Activated CD4-positive, alpha-beta T cell treated with anti-CD3 and anti-CD28 coated beads, Interleukin-2, Interleukin-4, amounts not matched to agents 100 ng/mL and 50 ng/mL, durations not matched to agents 16 hours and 8 hours (primary cell): ENCODE data around the gene PAXIP1.

Experiments used
- DNase-seq: peaks from one replicate; pipeline ENCODE4 v3.0.0-alpha.2; 2020; ENCODE audit warnings: low spot score

PAXIP1 gene

DNA sequence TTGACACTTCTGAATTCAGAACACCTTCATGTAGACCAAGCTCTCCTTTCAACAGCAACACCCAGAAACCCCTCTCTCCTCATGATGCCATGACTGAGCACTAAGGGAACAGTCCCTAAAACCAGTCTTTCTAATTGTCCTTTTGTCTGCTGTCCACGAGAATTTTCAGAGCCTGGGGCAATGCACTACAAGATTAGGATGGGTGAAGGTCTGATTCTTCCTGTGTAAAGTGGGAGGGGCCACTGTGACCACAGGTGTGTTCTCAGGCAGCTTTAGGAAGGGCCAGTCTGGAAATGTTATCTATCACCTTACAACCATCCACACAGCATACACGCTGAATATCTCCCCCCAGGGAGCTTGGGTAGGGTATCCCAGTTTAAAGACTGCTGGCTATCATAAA is 7.9 kb downstream of the PAXIP1 start:
- no peak for DNase-seq

DNA sequence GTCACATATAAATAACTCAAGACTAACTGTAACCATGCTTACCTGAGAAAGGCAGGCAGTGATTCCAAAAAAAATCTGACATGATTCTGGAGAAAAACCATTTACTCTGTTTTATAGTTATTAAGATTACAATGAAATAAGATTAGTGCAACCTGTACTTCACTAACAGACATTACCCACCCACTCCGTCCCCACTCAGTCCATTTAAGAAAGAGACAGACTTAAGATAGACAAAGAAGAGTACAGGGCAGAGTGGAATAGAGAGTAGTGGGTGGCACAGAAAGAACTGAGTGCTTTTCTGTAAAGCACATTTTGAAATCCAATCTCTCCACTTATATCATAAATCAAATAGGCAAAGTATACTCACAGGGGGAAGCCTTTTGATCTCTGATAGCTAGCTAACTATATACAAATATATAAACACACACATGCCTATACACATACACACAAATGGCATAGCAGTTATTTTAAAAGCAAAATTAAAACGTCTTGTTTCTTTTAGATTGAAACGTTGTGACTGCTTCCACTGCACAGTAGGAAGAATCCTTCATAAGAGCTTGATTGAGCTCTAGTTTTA is 11.9 kb downstream of the PAXIP1 start:
- DNase-seq: no peak

DNA sequence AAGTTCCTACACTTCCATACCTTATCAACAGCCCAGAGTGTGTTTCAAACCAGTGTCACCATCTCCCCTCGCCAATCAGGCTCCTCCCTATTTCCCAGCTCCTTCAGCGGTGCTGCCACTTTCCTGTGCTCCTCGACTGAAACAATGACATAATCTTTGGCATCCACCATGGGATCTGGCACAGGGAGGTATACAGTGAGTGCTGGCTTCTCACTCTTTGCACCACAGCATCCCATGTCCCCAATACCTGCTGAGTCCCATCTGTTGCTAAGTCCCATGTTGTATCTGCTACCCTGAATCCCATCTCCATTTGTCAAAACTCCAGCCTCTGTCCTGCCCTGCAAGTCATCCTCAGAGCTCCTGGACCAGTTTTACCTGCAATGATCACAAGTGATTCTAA is 15.4 kb downstream of the PAXIP1 start:
- no peak for DNase-seq

DNA sequence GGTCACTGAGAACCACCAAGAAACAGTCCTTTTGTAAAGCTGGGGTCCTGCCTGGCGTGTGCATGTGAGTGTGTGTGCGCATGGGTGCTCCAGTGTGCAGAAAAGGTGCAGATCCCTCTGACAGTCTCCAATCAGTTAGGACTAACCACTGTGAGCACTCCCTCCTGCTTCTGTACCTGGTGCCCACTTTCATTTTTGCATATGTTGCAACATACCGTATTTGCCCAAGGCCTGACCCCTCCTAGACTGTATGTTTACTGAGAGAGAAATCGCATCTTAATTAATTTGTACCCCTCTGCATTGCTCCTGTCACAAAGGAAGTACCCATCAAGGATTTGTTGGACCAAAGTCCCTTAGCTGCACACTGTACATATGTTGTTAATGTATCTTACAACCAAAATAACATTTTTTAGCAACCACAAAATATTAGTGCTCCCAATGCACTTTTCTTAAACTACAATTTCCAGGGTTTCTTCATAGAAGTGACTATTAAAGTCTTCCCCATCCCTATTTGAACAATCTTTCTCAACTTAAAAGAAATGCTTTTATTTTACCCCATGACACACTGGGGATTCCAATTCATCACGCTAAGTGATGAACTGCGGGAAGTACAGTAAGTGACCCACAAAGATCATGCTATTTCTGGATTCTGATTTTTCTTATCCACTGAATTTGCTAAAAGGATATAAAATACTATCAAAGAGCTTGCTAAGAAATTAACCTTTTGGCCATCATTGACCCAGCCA is 16.6 kb downstream of the PAXIP1 start:
- DNase-seq: no peak

DNA sequence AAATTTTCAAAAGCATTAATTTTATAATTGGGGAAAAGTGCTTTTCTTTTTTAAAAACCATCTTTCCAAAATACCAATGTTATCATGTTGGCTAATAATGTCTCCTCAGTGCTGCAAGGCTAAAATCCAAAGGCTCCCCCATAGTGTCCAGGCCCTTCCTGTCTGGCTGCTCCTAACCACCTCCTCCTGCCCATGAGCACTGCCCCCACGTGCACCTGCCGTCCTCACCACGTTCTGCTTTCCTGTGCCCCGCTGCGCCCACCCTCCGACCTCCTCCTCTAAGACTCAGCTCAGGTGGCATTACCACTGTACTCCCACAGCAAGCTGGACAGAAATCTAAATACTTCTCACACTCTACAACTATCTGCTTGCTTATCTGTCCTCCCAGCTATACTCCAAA is 17.7 kb downstream of the PAXIP1 start:
- no peak for DNase-seq

DNA sequence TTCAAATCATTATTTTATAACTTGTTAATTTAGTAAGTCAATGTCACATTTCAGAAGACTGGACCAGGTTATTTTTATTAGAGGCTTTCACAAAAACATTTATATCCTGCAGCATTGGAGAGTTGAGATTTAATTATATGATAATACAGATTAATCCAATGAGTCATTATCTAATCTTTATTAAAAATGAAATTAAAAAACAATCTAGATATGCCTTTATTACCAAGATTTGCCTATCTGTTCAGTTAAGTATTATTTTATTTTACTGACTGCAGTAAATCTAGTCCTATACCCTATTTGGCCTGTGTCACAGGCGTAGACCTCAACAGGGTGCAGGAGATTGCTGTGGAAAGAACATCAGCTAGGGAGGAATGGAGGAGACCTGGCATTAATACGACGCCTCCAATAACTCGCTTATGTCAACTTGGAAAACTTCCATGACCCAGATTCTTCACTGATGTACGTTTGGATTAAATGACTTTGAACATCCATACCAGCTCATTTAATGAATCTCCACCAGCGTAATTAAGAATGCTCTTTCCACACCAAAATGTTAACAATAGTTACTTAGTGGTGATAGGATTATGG is 18.2 kb downstream of the PAXIP1 start:
- DNase-seq: no peak

DNA sequence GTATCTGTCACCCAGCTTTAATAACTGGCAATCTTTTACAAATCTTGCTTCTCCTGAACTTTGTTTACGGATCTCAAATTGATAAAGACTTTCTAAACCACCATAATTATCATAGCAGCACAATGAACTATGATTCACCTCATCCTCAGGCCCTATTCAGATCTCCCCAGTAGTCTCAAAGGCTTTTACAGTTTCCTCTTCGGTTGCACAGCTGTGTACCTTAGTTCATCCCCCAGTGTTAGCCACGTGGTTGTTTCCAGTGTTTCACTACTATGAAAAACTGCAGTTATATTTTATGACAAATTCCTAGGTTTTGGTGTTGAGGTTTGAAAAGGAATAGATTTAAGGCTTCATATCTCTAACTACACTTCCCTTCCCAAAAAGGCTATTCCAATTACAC is 24.9 kb downstream of the PAXIP1 start:
- no peak for DNase-seq

DNA sequence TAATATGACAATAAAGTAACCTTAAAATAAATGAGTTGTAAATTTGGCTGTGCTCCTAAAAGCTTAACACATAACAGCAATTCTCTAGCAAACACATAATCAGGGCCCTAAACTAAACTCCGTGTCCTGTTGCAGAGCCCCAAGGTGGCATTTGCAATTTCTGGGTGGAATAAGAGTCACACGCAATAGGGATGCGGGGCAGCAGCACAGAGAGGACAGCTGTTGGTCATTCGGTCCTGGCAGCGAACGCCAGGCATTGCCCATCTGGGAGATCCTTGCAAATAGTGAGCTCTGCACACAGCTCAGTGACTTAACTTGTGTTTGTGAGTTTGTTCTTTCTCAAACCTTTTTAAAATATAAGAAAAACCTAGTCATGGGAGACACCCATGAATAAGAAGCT is 25.7 kb downstream of the PAXIP1 start:
- DNase-seq: no peak

DNA sequence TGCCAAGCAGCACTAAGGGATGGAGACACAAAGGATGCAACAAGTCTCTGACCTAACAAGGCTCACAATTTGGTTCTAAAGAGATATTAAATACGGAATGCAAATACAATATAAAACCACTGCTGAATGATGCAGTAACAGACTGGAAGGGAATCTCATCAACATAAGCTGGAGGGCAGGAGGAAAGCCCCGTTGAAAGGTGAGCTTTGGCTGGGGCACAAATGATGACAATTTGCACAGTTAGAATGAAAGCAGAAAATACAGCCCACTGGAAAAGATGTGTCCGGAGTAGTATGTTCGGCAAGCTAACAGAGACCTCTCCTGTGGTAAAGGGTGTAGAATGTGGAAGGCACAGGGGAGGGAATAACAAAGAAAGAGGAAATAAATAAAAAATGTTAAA is 26.1 kb downstream of the PAXIP1 start:
- no peak for DNase-seq

DNA sequence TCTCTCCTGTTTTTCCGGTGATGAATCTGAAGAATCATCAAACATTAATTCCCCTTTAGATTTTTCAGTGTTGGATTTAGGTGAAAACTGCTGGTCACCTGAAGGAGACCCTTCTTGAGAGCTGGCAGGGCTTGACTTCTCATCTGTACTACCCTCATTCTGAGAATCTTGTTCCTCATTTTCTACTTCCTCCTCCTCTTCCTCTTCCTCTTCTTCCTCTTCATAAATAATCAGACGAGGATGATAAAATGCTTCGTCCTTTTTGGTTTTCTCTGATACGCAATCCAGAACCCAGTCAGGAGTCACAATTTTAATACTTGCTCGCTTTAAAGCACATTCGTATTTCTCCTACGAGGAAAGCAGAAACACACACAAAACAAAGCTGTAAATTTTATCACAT is 26.9 kb downstream of the PAXIP1 start:
- no peak for DNase-seq

DNA sequence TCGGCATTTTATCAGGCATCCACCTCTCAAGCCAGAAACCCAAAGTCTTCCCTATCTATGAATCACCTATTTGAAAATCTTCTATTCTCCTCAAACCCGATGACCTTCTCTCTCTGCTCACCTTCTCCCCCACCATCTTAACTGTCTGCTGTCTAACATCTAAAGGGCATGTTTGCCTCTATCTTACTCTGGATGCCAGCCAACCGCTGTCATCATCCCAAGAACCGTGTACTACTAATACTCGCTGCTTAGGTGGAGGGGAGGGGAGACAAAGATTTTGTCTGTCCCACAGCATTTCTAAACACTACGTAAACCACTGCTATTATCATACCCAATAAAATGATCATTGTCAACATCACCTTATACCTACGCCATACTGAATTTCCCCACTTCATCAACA is 29.5 kb downstream of the PAXIP1 start:
- no peak for DNase-seq

DNA sequence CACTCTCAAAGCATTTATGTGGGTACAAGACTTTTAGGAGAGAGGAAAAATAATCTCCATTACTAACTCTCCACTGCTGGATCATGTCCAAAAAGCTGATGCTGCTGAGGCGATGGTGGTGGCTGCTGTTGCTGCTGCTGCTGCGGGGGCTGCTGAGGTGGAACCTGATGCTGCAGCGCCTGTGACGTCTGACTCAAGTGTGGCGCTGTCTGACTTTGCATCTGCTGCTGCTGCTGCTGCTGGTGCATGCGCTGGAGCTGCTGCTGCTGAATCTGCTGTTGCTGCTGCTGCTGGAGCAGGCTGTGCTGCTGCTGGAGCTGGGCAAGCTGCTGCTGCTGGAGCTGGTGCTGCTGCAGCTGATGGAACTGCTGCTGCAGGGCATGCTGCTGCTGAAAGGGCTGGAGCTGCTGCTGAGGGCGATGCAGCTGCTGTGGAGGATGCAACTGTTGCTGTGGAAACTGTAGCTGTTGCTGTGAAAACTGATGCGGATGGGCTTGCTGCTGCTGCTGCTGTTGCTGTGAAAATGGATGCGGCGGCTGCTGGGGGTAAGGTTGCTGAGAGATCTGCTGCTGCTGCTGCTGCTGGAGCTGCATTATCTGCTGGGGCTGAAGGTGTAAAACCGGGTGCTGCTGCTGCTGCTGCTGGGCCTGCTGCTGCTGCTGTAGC is 34.5 kb downstream of the PAXIP1 start:
- no peak for DNase-seq

DNA sequence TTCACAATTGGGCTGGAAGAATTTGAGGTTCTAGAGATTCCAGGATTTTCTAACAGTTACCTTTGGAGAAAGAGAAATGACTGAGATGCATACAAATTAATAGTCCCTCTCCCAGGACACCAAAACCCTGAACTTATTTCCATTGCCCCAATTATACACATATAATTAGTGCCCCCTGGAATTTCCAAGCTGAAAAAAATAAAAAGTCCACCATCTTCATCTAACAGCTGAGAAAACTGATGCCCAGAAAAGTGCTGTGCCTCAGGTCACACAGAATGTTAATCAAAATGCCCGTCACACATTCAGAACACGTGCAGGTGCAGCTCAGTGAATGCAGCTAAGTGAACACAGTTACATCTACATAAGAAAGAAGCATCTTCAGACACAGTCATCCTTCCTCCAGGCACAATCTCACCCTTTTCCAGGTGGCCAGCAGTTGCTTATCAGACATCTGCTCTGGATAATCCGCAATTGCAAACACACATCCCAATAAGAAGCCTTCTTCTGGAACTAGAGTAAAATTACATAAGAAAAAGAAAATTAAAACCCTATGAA is 35.4 kb downstream of the PAXIP1 start:
- no peak for DNase-seq

DNA sequence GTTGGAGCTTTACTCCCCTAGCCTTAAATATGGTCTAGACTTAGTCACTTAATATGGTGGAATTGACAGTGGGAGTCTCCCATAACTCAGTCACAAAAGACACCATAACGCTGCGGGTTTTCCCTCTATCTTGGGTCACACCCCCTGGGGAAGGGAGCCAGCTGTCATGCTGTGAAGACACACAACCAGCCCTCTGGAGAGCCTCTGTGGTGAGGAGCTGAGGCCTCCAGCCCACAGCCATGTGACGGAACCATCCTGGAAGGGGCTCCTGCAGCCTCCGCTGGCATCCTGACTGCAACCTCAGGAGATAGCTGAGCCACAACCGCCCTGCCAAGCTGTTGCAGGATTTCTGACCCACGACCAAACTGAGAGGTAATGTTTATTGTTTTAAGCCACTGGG is 37.9 kb downstream of the PAXIP1 start:
- no peak for DNase-seq

DNA sequence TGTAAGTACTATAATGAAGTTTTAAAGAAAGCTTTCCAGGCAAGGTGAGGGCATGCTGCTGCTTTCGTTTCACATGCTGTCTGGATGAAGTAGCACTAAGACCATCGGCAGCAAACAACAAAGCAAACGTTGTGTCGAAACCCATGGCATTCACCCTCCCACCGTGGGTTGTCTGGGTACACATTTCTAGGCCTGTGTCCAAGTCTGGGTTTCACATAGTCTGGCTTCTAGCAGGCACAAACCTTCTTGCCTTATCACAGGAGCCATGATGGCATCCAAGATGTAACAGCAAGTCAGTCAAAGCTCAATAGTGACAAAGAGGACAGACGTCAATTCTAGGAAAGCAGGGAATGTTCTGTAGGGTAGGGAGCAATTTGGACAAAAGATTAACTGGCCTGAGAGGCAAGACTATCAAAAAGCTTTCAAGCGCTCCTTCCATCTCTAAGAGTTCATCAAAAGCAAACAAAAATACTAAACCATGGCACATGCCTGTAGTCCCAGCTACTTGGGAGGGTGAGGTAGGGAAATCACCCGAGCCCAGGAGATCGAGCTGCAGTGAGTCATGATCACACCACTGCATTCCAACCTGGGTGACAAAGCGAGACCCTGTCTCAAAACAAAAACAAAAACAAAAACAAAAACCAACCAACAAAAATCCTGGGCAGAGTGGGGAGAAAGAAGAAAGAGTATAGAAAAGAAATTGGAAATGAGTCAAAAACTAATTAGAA is 42.7 kb downstream of the PAXIP1 start:
- no peak for DNase-seq

DNA sequence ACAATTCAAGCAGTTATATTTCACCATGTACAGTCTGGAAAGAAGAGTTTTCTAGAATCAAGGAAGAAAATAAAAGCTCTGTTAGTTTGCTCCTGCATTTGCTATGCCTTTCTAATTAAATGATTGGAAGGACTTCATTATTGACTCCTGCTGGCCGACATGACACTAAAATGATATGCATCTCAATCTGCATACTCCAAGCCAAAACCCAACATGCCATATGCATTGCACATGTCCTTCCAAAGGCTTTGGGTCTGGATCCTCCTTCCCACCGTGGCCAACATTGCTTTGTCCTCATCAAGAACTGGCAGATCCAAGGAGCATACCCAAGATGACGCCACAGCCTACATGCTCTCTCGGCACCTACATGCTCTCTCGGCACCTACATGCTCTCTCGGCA is 46.5 kb downstream of the PAXIP1 start:
- DNase-seq: no peak

DNA sequence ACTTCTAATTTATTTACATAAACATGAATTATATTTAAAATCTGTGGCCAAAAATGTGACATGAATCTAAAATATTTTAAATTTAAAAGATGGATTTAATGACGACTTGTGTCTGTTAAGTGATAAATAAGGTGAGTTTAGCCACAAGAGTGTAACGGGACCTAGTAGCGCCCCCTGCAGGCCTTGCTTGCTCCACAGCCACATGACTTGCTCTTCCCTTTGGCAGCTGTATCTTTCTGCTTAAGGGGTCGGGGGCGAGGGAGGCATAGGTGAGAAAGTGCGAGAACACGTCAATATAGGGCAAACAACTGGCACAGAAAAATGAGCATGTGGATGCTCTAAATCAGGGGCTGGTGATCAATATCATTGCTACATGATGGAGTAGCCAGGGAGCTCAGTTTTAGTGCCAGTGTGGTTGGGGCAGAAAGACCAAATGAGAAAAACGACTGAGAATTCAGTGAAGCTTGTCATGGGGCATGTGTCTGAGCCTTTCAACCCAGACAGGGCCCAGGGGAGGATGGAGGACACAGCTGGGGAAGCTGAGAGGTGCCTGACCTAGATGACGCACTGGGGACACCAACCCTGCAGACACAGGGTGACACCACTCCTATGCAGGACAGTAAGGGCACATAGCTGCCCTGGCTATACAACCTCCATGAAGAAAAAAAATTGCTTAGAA is 49.8 kb downstream of the PAXIP1 start:
- DNase-seq: peak; percentile 46

DNA sequence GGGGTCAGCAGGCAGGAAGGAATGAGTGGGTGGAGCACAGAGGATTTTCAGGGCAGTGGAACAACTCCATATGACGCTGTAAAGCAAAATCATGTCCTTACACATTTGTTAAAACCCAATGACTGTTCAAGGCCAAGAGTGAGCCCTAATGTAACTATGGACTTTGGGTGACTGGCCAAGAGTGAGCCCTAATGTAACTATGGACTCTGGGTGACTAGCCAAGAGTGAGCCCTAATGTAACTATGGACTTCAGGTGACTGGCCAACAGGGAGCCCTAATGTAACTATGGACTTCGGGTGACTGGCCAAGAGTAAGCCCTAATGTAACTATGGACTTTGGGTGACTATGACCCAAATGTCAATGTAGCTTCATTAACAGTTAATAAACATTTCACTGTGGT is 52.0 kb downstream of the PAXIP1 start:
- no peak for DNase-seq

DNA sequence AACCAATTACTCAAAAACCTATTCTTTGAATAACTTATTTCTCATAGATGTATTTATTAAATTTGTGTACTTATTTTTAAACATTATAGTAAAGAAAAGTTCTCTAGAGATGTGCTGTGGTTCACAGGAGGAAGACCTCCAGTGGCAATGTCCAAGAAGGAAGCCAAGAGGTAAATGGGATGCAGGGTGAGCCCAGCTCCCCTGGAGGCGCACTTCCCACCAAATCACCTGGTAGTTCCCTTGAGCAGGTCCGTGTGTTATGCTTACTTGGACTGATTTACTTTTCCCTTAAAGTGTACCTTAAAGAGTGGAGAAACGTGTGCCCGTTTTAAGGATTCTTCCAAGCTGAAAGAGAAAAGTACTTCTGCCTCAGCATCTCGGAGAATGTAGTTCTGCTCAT is 55.3 kb downstream of the PAXIP1 start:
- DNase-seq: no peak

DNA sequence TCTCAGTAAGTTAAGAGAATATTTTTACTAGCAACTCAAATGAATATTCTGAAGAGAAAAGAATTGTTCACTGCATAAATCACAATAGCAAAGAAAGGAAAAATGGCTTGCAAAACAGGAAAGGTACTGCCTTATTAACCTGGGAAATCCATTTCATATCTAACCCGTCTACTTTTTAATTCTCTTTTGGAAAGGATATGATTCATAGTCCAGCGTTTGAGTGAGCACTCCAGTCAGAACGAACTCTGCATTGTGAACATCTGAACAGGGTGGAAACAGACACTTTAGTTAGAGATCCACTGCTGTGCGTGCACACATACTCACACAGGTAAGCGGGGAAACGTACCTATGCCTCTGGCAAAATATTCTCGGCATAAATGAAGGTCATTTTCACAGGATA is 56.8 kb downstream of the PAXIP1 start:
- no peak for DNase-seq

DNA sequence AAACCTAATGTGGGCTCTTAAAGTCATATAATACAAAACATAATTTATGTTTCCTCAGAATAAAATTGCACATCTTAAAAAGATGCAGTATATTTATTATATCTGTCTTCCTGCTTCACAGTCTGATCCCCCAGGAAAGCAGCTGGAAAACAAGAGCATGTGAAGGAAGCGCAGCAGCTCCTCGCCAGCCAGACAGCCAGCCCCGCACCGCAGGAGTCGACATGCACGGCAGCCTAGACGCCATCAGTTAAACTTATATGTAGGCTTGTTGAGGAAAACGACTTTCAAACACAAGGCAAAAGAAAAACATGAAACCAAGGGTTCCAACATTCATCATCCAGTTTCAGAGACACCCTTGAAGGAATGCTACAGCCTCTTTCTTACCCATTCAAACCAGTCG is 59.0 kb downstream of the PAXIP1 start:
- no peak for DNase-seq

DNA sequence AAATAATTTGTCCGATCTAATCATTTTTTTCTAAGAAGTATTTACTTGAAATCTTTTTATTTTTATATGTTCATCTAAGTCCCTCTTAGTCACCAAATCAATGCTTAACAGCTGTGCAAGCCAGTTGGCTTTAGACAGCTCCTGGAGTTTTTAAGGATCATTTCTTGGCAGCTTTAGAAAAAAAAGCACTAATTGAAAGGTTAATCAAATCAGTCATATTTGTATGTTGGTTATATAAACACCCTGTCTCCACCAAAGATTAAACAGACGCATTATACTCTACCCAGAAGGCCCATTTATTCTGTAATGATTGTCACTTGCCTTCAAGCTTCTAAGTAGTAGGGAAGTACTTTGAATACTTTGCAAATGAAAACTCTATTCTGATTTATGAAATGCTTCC is 60.2 kb downstream of the PAXIP1 start:
- no peak for DNase-seq
